OCI-LY7 (cell line): ENCODE data around the gene ABCA13. TPM values are rescaled to one million over a fixed set of nuclear protein-coding genes. Genes with fewer than 3 reads are reported as not detected.

Source experiments
- BruUV-seq: library from RNA; stranded (reverse); fragments of 400-500 nt; replicated peaks from 2 replicates; lab custom pipeline; 2021; lab: Mats Ljungman, UMichigan
- CTCF ChIA-PET: fragments of 300-600 bp; sonication (Branson Sonifier 250); formaldehyde crosslinking; loops from one replicate; lab custom pipeline; 2022; ENCODE audit warnings: antibody characterized with exemption; ENCODE audit not compliant: unreplicated experiment; lab: Charles Lee
- POLR2A ChIA-PET: fragments of 300-600 bp; sonication (Branson Sonifier 250); formaldehyde crosslinking; loops from one replicate; lab custom pipeline; 2022; ENCODE audit warnings: antibody characterized with exemption; lab: Charles Lee
- DNase-seq: peaks from one replicate; pipeline ENCODE4 v3.0.0-alpha.2; 2015; ENCODE audit warnings: low spot score
- H2AFZ ChIP-seq: fragments of 200-600 bp; sonication (generic), shearing (Covaris generic); 2 replicates; pipeline ENCODE4 v1.6.1; 2014; ENCODE audit warnings: mild to moderate bottlenecking, antibody characterized with exemption, low read length, moderate library complexity
- H3K27ac ChIP-seq: fragments of 200-600 bp; sonication (generic); 2 replicates; pipeline ENCODE4 v1.5.1; 2014; ENCODE audit warnings: mixed run types, low read depth, mild to moderate bottlenecking, moderate library complexity, low read length, inconsistent platforms; ENCODE audit not compliant: poor library complexity, severe bottlenecking
- H3K36me3 ChIP-seq: fragments of 200-600 bp; sonication (generic); 2 replicates; pipeline ENCODE4 v1.6.1; 2014; ENCODE audit warnings: mild to moderate bottlenecking, antibody characterized with exemption, low read length, moderate library complexity, mixed read lengths; ENCODE audit not compliant: insufficient read depth
- H3K4me1 ChIP-seq: fragments of 200-600 bp; sonication (generic); 2 replicates; pipeline ENCODE4 v1.5.1; 2014; ENCODE audit warnings: mild to moderate bottlenecking, low read length; ENCODE audit not compliant: insufficient read depth, poor library complexity, severe bottlenecking
- H3K4me2 ChIP-seq: fragments of 200-600 bp; sonication (generic); 2 replicates; pipeline ENCODE4 v1.6.1; 2014; ENCODE audit warnings: mild to moderate bottlenecking, low read length
- H3K4me3 ChIP-seq: fragments of 200-600 bp; sonication (generic); 2 replicates; pipeline ENCODE4 v1.5.1; 2014; ENCODE audit warnings: mild to moderate bottlenecking, low read depth, low read length; ENCODE audit not compliant: poor library complexity, severe bottlenecking
- H3K79me2 ChIP-seq: fragments of 200-600 bp; sonication (generic); 2 replicates; pipeline ENCODE4 v1.6.1; 2016; ENCODE audit warnings: low read depth, mild to moderate bottlenecking, low read length, moderate library complexity, mixed read lengths; ENCODE audit not compliant: insufficient read depth
- H3K9me2 ChIP-seq: fragments of 200-600 bp; sonication (generic); 2 replicates; pipeline ENCODE4 v1.6.1; 2016; ENCODE audit warnings: mild to moderate bottlenecking, low read length, mixed read lengths; ENCODE audit not compliant: insufficient read depth
- H3K9me3 ChIP-seq: fragments of 200-600 bp; sonication (generic); 2 replicates; pipeline ENCODE4 v1.6.1; 2014; ENCODE audit warnings: mild to moderate bottlenecking, mixed run types, low read length, mixed read lengths
- H4K20me1 ChIP-seq: fragments of 200-600 bp; sonication (generic); 2 replicates; pipeline ENCODE4 v1.6.1; 2014; ENCODE audit warnings: mild to moderate bottlenecking, antibody characterized with exemption, low read length, moderate library complexity, mixed read lengths; ENCODE audit not compliant: insufficient read depth
- EZH2phosphoT487 ChIP-seq: fragments of 200-600 bp; sonication (generic); IDR thresholded peaks from 2 replicates; pipeline ENCODE4 v1.6.1; 2018; ENCODE audit warnings: low read depth, borderline replicate concordance, mild to moderate bottlenecking, mixed run types, antibody characterized with exemption, low read length, moderate library complexity, mixed read lengths
- intact Hi-C: fragments of 100-400 bp; cut with micrococcal nuclease; formaldehyde crosslinking; loops from one replicate; pipeline ENCODE4 v1.10.0; 2022; ENCODE audit not compliant: unreplicated experiment
- total RNA-seq, 2 experiments: library from RNA; depleted of rRNA in 1 of 2; stranded (reverse); fragments of >200 nt in 1 of 2; shearing (Covaris generic) in 1 of 2; gene quantifications; 2 replicates each; pipeline ENCODE4 v1.2.3, GENCODE V29; 2014 to 2022
- TF ChIP-seq, protein P1 (sequence below): fragments of 200-600 bp; sonication (generic); conservative IDR thresholded peaks from 2 replicates; pipeline ENCODE4 v1.5.1; 2014; ENCODE audit warnings: mild to moderate bottlenecking, antibody characterized with exemption, low read length, moderate library complexity, mixed read lengths

ABCA13 gene
- total RNA-seq, 2 experiments from 2014 or later: not detected

DNA sequence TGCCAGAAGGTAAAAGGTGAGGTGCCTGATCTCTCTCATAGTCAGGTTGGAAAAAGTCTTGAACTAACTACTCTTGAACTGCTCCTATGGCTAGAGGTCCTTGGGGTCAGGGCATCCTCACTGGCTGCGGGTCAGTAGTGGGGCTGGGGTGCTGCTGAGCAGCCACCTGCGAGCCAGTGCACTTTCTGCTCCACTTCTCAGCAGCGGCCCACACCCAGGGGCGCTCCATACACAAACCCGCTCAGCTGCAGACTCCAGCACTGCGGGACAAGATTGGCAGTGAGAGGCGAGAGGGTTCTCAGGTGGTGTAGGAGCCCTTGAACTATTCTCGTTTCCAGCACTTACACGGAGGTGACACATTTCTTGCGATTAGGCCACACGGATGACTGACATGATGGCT lies 6.0 kb downstream of the ABCA13 start:
- POLR2A ChIA-PET: no interaction called here
- H3K9me2 ChIP-seq: no peaks in the 10 kb centered on the region
- H3K36me3 ChIP-seq: no peaks in the 10 kb centered on the region
- CTCF ChIA-PET: no interaction called here
- H3K9me3 ChIP-seq: no peaks in the 10 kb centered on the region
- H4K20me1 ChIP-seq: no peaks in the 10 kb centered on the region
- H3K4me2 ChIP-seq: no peak overlapping the region
- BruUV-seq: no TSS peak
- no peak overlapping the region for H2AFZ ChIP-seq
- no peak overlapping the region for H3K4me3 ChIP-seq
- intact Hi-C loops: no loop called here
- no peak for TF ChIP-seq EZH2phosphoT487
- TF ChIP-seq, protein P1, sequence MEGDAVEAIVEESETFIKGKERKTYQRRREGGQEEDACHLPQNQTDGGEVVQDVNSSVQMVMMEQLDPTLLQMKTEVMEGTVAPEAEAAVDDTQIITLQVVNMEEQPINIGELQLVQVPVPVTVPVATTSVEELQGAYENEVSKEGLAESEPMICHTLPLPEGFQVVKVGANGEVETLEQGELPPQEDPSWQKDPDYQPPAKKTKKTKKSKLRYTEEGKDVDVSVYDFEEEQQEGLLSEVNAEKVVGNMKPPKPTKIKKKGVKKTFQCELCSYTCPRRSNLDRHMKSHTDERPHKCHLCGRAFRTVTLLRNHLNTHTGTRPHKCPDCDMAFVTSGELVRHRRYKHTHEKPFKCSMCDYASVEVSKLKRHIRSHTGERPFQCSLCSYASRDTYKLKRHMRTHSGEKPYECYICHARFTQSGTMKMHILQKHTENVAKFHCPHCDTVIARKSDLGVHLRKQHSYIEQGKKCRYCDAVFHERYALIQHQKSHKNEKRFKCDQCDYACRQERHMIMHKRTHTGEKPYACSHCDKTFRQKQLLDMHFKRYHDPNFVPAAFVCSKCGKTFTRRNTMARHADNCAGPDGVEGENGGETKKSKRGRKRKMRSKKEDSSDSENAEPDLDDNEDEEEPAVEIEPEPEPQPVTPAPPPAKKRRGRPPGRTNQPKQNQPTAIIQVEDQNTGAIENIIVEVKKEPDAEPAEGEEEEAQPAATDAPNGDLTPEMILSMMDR: no peak
- H3K79me2 ChIP-seq: no peaks in the 10 kb centered on the region
- H3K27ac ChIP-seq: no peak overlapping the region
- no peak for DNase-seq
- H3K4me1 ChIP-seq: no peaks in the 10 kb centered on the region

DNA sequence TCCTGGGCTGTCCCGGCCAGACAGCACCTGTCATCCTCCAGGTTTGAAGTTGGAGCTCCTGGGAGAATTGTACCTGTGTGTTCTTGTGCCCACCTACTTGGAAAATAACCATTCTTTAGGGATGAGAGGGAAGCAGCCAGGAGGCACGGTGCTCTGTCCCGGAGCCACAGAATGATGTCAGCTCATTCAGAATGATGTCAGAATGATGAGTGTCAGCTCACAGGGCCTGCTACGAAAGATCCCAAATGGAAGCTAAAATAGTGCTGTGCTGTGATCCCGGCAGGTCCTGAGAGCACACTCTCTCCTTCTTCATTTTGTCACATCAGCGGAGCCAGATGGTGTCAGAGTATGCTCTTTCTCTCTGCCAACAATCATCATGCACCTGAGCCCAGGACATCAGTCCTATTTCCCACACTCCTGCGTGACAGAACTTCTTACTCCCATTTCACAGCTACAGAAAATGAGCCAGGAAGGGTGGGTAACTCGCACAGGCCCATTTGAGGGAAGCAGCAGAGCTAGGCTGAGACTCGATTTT lies 8.3 kb downstream of the ABCA13 start:
- no peak for DNase-seq
- BruUV-seq: no TSS peak
- H3K27ac ChIP-seq: no peak overlapping the region
- no peaks in the 10 kb centered on the region for H3K4me1 ChIP-seq
- no peaks in the 10 kb centered on the region for H3K9me3 ChIP-seq
- H2AFZ ChIP-seq: no peak overlapping the region
- no peaks in the 10 kb centered on the region for H3K79me2 ChIP-seq
- TF ChIP-seq, protein P1: no peak
- TF ChIP-seq EZH2phosphoT487: no peak
- CTCF ChIA-PET: no interaction called here
- POLR2A ChIA-PET: no interaction called here
- no peak overlapping the region for H3K4me3 ChIP-seq
- H3K4me2 ChIP-seq: no peak overlapping the region
- no peaks in the 10 kb centered on the region for H3K9me2 ChIP-seq
- no peaks in the 10 kb centered on the region for H3K36me3 ChIP-seq
- H4K20me1 ChIP-seq: no peaks in the 10 kb centered on the region
- intact Hi-C loops: no loop called here

DNA sequence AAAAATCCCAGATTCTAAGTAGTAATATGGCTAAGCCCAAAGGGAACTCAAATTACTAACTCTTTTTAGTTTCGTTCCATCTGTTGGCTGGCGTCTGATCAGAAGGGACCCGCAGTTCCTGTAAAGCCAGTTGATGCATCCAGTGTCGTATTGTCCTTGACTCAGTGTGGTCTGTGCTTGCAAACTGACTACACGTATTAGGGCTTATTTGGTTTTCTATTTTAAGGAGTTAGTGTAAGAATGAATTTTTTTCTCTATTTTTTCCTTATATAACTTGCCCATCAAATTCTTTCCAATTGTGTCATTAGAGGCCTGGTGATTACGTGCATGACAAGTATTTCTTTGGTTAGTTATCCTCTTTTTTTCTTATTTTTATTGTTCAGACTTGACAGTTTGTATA lies 9.7 kb downstream of the ABCA13 start:
- H3K9me3 ChIP-seq: no peaks in the 10 kb centered on the region
- POLR2A ChIA-PET: interaction anchor here (0.6 kb wide), 1 partner anchor 156 kb away, joined by 4 read pairs; no protein-coding TSS in a partner anchor
- TF ChIP-seq, protein P1: no peak
- TF ChIP-seq EZH2phosphoT487: no peak
- no peaks in the 10 kb centered on the region for H3K36me3 ChIP-seq
- H3K79me2 ChIP-seq: no peaks in the 10 kb centered on the region
- intact Hi-C loops: no loop called here
- CTCF ChIA-PET: no interaction called here
- no peak overlapping the region for H3K4me2 ChIP-seq
- H3K9me2 ChIP-seq: no peaks in the 10 kb centered on the region
- no peak for DNase-seq
- BruUV-seq: no TSS peak
- H4K20me1 ChIP-seq: no peaks in the 10 kb centered on the region
- H2AFZ ChIP-seq: no peak overlapping the region
- no peak overlapping the region for H3K4me3 ChIP-seq
- H3K27ac ChIP-seq: no peak overlapping the region
- H3K4me1 ChIP-seq: no peaks in the 10 kb centered on the region
